Tibial nerve (tissue), 4 donors: ENCODE data around the gene TRABD2B.
A peak's percentile ranks its signal among the peaks of the same experiment; 100 is the strongest.

Experiments
- EP300 ChIP-seq, 2 donors: sonication (generic); formaldehyde crosslinking; IDR thresholded peaks; one replicate each; pipeline ENCODE4 v1.6.1; 2017; ENCODE audit warnings: antibody characterized with exemption in 2 of 2, mild to moderate bottlenecking in 1 of 2
- POLR2A ChIP-seq, 2 donors: fragments of 450-650 bp; IDR thresholded peaks; one replicate each; pipeline ENCODE4 v1.6.1; 2017; ENCODE audit warnings: antibody characterized with exemption in 2 of 2, mild to moderate bottlenecking in 2 of 2, moderate library complexity in 2 of 2
- TF ChIP-seq, protein P1 (sequence below), 5 experiments: fragments of 200-600 bp in 3 of 5; fragments of 450-650 bp in 2 of 5; sonication (generic) in 3 of 5; IDR thresholded peaks; one replicate each; pipeline ENCODE4 v1.5.1; 2016 to 2019; ENCODE audit warnings: antibody characterized with exemption in 5 of 5, mild to moderate bottlenecking in 3 of 5, moderate library complexity in 2 of 5

GRCh38 chr1:47938520-47938919, 58.7 kb downstream of the TRABD2B start:
- TF ChIP-seq, protein P1, sequence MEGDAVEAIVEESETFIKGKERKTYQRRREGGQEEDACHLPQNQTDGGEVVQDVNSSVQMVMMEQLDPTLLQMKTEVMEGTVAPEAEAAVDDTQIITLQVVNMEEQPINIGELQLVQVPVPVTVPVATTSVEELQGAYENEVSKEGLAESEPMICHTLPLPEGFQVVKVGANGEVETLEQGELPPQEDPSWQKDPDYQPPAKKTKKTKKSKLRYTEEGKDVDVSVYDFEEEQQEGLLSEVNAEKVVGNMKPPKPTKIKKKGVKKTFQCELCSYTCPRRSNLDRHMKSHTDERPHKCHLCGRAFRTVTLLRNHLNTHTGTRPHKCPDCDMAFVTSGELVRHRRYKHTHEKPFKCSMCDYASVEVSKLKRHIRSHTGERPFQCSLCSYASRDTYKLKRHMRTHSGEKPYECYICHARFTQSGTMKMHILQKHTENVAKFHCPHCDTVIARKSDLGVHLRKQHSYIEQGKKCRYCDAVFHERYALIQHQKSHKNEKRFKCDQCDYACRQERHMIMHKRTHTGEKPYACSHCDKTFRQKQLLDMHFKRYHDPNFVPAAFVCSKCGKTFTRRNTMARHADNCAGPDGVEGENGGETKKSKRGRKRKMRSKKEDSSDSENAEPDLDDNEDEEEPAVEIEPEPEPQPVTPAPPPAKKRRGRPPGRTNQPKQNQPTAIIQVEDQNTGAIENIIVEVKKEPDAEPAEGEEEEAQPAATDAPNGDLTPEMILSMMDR (IDR thresholded peaks at IDR 0.05) = no peak
- TF ChIP-seq POLR2A (IDR thresholded peaks at IDR 0.05) = no peak
- TF ChIP-seq EP300 (IDR thresholded peaks at IDR 0.05) = peak in 1 of 2 donors; percentile 15
